ENCODE results near the gene MMD2.

Gene MMD2

DNA sequence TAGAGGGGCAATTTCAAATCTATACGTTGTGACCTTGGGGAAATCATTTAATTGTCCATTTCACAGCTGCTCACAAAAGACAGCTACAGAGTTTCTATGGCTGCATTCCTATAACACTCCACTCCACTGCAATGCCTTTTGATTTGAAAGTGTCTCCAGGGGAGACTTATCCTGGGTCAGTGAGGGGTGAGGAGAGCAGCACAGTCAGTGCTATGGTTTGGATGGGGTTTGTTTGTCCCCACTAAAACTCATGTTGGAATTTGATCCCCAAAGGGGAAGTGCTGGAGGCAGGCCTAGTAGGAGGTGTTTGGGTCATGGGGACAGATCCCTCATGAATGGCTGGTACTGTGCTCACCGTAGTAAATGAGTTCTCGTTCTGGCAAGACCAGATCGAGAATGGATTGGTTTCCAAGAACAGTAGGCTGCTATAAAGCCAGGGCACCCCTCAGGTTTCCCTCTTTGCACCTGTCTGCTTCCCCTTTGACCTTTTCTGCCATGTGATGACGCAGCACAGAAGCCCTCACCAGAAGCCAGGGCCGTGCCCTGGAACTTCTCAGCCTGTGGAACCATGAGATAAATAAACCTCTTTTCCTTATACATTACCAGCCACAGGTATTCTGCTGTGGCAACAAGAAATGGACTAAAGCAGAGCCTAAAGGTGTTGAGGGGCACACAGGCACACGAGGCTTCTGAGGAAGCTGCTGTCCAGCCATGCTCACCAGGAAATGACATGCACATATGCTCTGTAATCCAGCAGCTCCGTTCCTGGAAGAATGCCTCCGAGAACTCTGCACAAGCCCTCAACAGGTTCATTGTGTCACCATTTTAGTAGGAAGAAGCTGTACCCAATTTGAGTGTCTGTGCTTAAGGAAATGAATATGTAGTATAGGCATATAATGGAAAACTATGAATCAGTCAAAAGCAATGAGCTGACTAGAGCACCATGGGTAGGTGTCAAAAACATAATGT lies 92.2 kb downstream of the MMD2 start:
- no peak for DNase-seq

DNA sequence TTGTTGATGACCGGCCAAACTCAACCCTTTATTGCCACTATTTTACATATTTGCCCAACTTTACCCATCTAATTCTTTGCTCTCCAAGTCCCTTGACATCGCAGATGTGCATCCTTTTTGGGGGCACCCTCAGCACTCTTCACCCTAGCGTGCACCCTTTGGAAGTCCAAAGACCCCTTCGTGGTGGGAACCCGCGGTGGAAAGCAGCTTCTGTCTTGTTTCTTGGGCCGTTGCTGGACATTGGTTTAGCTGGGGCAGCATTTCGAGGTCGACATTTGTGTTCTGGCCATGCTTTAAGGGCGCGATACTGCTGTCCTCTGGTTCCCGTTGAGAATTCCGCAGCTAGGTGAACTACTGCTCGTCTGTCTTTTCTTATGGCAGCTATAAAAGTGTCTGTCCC lies 96.8 kb downstream of the MMD2 start:
- no peak for DNase-seq

GRCh38 chr7:4861673-4862072 lies 97.3 kb downstream of the MMD2 start, which contains the start of gene PAPOLB:
PAPOLB (minus strand) TSS chr7:4862030; CDS start chr7:4861810, 220 bp downstream.
- no peak for DNase-seq

DNA sequence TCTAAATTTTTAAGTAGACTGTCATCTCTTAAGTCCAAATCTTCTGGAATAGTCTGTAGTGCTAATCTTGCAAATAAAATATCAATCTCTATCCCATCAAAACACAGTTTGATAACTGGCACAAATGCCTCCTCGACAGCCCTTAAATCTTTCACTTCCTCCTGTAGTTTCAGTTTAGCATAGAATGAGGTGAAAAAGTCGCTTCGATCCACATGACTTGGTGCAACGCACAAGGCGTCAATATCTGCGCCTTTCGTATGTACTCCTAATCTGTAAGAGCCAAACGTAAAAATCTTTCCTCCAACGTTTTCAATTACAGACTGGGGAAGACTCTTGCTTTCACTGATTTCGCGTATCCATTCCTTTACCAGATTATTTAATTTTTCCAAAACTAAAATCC lies 97.8 kb downstream of the MMD2 start:
- DNase-seq: no peak

DNA sequence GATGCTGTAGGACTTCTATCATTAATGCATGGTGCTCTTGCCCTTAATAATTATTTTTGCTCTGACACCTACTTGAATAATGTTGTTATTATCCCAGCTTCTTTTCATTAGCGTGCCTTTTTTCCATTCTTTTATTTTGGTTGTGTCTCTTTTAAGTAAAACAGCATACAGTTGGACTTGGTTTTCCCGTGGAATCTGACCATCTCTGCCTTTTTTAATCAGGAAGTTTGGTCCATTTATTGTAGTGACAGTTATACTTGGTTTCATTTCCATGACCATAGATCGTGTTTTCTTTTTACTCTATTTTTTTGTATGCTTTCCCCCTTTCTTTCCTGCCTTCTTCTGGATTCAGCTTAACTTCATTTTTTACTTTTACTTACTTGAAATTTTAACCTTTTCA lies 101.8 kb downstream of the MMD2 start:
- DNase-seq: no peak

DNA sequence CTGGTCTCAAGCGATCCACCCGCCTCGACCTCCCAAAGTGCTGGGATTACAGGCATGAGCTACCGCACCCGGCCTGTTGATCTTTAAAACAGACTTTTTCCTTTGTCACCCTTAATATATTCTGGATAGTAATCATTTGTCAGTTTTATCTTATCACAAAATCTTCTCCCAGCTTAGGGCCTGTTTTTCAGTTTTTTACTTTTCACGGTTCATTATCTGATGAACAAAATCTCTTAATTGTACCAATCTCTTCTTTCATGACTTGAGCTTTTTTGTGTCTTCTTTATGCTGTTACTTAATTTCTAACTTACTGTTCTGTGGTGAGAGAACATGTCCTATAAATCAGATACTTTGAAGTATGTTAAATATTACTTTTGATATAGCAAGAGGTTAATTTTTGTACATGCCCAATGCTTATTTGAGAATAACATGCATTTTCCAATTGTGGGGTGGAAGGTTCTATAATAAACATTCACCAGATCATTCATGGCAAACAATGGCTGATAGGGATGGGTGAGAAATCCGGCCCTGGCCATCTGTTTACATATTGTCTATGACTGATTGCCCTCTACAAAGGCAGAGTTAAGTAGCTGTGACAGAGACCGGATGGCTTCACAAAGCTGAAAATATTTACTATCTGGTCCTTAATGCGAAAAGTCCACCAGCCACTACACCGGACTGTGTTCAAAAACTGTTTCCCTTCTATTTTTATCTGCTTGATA lies 102.5 kb downstream of the MMD2 start:
- no peak for DNase-seq
